SK-N-SH treated with all-trans-retinoic acid at 6 μM for 48 hours (cell line): Measurements from ENCODE around the gene SEBOX.

Source experiments
- ATAC-seq: fragments of 200-7000 bp; cut with Tn5 transposase; 3 replicates; pipeline ENCODE4 v1.9.1; 2020; ENCODE audit warnings: mild to moderate bottlenecking, moderate library complexity
- BACH2 ChIP-seq: fragments of 250-450 bp; sonication (Bioruptor Pico); IDR thresholded peaks from 2 replicates; pipeline ENCODE4 v1.9.0; 2021; ENCODE audit warnings: mild to moderate bottlenecking, borderline replicate concordance
- CSDC2 ChIP-seq: fragments of 250-450 bp; sonication (Bioruptor Pico); IDR thresholded peaks from 2 replicates; pipeline ENCODE4 v1.5.0; 2020; ENCODE audit warnings: mild to moderate bottlenecking, moderate library complexity
- ESRRG ChIP-seq: fragments of 250-450 bp; sonication (Bioruptor Pico); IDR thresholded peaks from 2 replicates; pipeline ENCODE4 v1.6.1; 2021; ENCODE audit warnings: mild to moderate bottlenecking
- GLIS3 ChIP-seq: fragments of 250-450 bp; sonication (Bioruptor Pico); IDR thresholded peaks from 2 replicates; pipeline ENCODE4 v1.5.0; 2020; ENCODE audit warnings: mild to moderate bottlenecking, moderate library complexity
- ISL1 ChIP-seq: fragments of 250-450 bp; sonication (Bioruptor Pico); IDR thresholded peaks from 2 replicates; pipeline ENCODE4 v2.1.2; 2022; ENCODE audit warnings: mild to moderate bottlenecking, moderate library complexity
- OSR1 ChIP-seq: fragments of 250-450 bp; sonication (Bioruptor Pico); IDR thresholded peaks from 2 replicates; pipeline ENCODE4 v1.8.0; 2022; ENCODE audit warnings: moderate library complexity, mild to moderate bottlenecking, inconsistent platforms
- PPARA ChIP-seq: fragments of 250-450 bp; sonication (Bioruptor Pico); IDR thresholded peaks from 2 replicates; pipeline ENCODE4 v1.5.0; 2020; ENCODE audit warnings: mild to moderate bottlenecking, borderline replicate concordance
- RARB ChIP-seq: fragments of 250-450 bp; sonication (Bioruptor Pico); IDR thresholded peaks from 2 replicates; pipeline ENCODE4 v1.8.0; 2021; ENCODE audit warnings: mild to moderate bottlenecking, moderate library complexity
- SNAI2 ChIP-seq: fragments of 250-450 bp; sonication (Bioruptor Pico); IDR thresholded peaks from 2 replicates; pipeline ENCODE4 v1.5.0; 2020; ENCODE audit warnings: mild to moderate bottlenecking, moderate library complexity
- TCF4 ChIP-seq: fragments of 250-450 bp; sonication (Bioruptor Pico); IDR thresholded peaks from 2 replicates; pipeline ENCODE4 v1.8.0; 2021; ENCODE audit warnings: mild to moderate bottlenecking, moderate library complexity, borderline replicate concordance
- ZC3H10 ChIP-seq: fragments of 250-450 bp; sonication (Bioruptor Pico); IDR thresholded peaks from 2 replicates; pipeline ENCODE4 v1.5.1; 2021; ENCODE audit warnings: mild to moderate bottlenecking, moderate library complexity
- ZFP3 ChIP-seq: fragments of 250-450 bp; sonication (Bioruptor Pico); IDR thresholded peaks from 2 replicates; pipeline ENCODE4 v1.5.0; 2020; ENCODE audit warnings: mild to moderate bottlenecking, moderate library complexity
- ZFP30 ChIP-seq: fragments of 450-650 bp; formaldehyde crosslinking; IDR thresholded peaks from 2 replicates; pipeline ENCODE4 v1.5.0; 2022; ENCODE audit warnings: mild to moderate bottlenecking, moderate library complexity
- ZNF565 ChIP-seq: fragments of 450-650 bp; formaldehyde crosslinking; conservative IDR thresholded peaks from 2 replicates; pipeline ENCODE4 v1.5.0; 2020; ENCODE audit warnings: low read depth, mild to moderate bottlenecking, moderate library complexity
- ZNF70 ChIP-seq: fragments of 450-650 bp; formaldehyde crosslinking; IDR thresholded peaks from 2 replicates; pipeline ENCODE4 v1.5.0; 2020; ENCODE audit warnings: mild to moderate bottlenecking, moderate library complexity
- ZNF8 ChIP-seq: fragments of 450-650 bp; formaldehyde crosslinking; IDR thresholded peaks from 2 replicates; pipeline ENCODE4 v1.5.0; 2020; ENCODE audit warnings: mild to moderate bottlenecking, moderate library complexity
- TF ChIP-seq, protein P1 (sequence below): fragments of 250-450 bp; sonication (Bioruptor Pico); IDR thresholded peaks from 2 replicates; pipeline ENCODE4 v1.5.0; 2020; ENCODE audit warnings: mild to moderate bottlenecking, moderate library complexity
- TF ChIP-seq, protein P2 (sequence below): fragments of 250-450 bp; sonication (Bioruptor Pico); IDR thresholded peaks from 2 replicates; pipeline ENCODE4 v1.5.1; 2020; ENCODE audit warnings: low read depth, mild to moderate bottlenecking, moderate library complexity
- TF ChIP-seq, protein P3 (sequence below): fragments of 250-450 bp; sonication (Bioruptor Pico); IDR thresholded peaks from 2 replicates; pipeline ENCODE4 v1.5.1; 2021; ENCODE audit warnings: mild to moderate bottlenecking, moderate library complexity
- TF ChIP-seq, protein P4 (sequence below): fragments of 250-450 bp; sonication (Bioruptor Pico); IDR thresholded peaks from 2 replicates; pipeline ENCODE4 v1.8.0; 2020; ENCODE audit warnings: mild to moderate bottlenecking, moderate library complexity, borderline replicate concordance

The SEBOX gene

DNA sequence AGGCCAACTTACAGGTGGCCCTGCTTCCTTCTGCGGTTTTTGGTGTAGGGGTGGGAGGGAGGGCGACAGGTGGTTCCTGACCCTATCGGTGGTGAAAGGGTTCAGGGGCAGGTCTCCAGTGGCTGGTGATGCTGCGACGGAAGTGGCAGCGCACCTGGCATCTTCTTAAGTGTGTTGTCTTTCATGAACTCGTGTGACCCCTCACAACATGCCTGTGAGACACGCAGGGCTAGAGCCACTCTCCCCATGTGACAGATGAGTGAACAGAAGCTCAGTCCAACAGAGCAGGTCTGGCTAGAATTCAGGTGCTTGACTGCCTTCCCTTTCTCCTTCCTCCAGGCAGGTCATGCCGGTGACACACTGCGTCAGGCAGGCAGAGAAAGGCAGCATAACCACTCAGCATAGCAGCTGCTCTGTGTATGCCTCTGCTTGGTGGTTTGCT lies 21.5 kb downstream of the SEBOX start:
- no peak for TF ChIP-seq PPARA (CRISPR knock-in tag)
- no peak for TF ChIP-seq ZNF70 (CRISPR knock-in tag)
- TF ChIP-seq ESRRG, result no peak
- TF ChIP-seq CSDC2 (CRISPR knock-in tag), result no peak
- TF ChIP-seq, protein P1, sequence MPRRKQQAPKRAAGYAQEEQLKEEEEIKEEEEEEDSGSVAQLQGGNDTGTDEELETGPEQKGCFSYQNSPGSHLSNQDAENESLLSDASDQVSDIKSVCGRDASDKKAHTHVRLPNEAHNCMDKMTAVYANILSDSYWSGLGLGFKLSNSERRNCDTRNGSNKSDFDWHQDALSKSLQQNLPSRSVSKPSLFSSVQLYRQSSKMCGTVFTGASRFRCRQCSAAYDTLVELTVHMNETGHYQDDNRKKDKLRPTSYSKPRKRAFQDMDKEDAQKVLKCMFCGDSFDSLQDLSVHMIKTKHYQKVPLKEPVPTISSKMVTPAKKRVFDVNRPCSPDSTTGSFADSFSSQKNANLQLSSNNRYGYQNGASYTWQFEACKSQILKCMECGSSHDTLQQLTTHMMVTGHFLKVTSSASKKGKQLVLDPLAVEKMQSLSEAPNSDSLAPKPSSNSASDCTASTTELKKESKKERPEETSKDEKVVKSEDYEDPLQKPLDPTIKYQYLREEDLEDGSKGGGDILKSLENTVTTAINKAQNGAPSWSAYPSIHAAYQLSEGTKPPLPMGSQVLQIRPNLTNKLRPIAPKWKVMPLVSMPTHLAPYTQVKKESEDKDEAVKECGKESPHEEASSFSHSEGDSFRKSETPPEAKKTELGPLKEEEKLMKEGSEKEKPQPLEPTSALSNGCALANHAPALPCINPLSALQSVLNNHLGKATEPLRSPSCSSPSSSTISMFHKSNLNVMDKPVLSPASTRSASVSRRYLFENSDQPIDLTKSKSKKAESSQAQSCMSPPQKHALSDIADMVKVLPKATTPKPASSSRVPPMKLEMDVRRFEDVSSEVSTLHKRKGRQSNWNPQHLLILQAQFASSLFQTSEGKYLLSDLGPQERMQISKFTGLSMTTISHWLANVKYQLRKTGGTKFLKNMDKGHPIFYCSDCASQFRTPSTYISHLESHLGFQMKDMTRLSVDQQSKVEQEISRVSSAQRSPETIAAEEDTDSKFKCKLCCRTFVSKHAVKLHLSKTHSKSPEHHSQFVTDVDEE (CRISPR knock-in tag), result no peak
- TF ChIP-seq ZC3H10 (CRISPR knock-in tag), result no peak
- TF ChIP-seq TCF4 (CRISPR knock-in tag), result no peak
- no peak for TF ChIP-seq ISL1 (CRISPR knock-in tag)
- TF ChIP-seq GLIS3 (CRISPR knock-in tag), result no peak
- no peak for TF ChIP-seq SNAI2 (CRISPR knock-in tag)
- no peak for ATAC-seq

DNA sequence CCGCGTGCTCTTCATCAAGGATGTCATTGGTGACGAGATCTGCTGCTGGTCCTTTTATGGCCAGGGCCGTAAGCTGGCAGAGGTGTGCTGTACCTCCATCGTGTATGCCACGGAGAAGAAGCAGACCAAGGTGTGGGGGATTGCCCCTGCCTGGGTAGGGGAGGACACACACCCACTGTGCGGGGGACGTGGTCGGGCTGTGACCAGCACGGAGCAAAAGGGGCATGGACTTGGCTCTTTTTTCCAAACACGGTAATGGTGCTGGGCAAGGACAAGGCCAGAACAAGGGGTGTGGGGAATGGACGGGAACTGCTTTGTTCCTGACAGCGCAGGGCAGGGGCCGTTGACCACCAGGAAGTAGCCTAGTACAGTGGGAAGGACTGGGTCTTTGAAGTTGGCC lies 22.7 kb downstream of the SEBOX start:
- ATAC-seq, result no peak

DNA sequence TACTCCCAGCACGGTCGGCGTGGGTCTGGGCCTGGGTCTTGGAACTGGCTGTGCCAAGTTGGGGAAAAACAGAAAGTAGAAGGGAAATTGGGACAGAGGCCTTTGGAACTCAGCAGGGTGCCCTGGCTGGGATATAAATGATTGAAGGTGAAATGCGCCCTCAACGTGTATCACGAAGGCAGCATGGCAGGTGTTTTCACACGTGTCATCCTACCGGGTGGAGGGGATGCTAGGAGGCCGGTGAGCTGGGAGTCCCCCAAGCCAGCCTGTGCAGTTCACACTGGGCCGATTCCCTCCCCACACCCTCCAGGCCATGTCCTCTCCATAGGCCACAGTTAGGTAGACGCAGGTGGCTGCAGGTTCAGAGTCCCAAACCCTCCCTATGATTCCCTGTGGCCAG lies 23.5 kb downstream of the SEBOX start:
- no peak for ATAC-seq
- TF ChIP-seq GLIS3 (CRISPR knock-in tag) (no peak), CSDC2 (CRISPR knock-in tag) (no peak), OSR1 (CRISPR knock-in tag) (no peak), ZNF8 (CRISPR knock-in tag) (no peak), ZFP3 (CRISPR knock-in tag) (no peak)
- TF ChIP-seq, protein P2, sequence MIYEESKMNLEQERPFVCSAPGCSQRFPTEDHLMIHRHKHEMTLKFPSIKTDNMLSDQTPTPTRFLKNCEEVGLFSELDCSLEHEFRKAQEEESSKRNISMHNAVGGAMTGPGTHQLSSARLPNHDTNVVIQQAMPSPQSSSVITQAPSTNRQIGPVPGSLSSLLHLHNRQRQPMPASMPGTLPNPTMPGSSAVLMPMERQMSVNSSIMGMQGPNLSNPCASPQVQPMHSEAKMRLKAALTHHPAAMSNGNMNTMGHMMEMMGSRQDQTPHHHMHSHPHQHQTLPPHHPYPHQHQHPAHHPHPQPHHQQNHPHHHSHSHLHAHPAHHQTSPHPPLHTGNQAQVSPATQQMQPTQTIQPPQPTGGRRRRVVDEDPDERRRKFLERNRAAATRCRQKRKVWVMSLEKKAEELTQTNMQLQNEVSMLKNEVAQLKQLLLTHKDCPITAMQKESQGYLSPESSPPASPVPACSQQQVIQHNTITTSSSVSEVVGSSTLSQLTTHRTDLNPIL (CRISPR knock-in tag), result no peak
- TF ChIP-seq, protein P1 (CRISPR knock-in tag), result no peak

More for the DNA sequence above, 22.7 kb downstream of the SEBOX start:
- no peak for TF ChIP-seq BACH2 (CRISPR knock-in tag)
- no peak for TF ChIP-seq ZFP30 (CRISPR knock-in tag)
- TF ChIP-seq ISL1 (CRISPR knock-in tag), result no peak
- no peak for TF ChIP-seq ZNF8 (CRISPR knock-in tag)
- no peak for TF ChIP-seq CSDC2 (CRISPR knock-in tag)
- TF ChIP-seq SNAI2 (CRISPR knock-in tag), result no peak
- TF ChIP-seq ZNF565 (CRISPR knock-in tag), result no peak
- TF ChIP-seq, protein P2 (CRISPR knock-in tag), result no peak
- no peak for TF ChIP-seq ZC3H10 (CRISPR knock-in tag)
- TF ChIP-seq, protein P3, sequence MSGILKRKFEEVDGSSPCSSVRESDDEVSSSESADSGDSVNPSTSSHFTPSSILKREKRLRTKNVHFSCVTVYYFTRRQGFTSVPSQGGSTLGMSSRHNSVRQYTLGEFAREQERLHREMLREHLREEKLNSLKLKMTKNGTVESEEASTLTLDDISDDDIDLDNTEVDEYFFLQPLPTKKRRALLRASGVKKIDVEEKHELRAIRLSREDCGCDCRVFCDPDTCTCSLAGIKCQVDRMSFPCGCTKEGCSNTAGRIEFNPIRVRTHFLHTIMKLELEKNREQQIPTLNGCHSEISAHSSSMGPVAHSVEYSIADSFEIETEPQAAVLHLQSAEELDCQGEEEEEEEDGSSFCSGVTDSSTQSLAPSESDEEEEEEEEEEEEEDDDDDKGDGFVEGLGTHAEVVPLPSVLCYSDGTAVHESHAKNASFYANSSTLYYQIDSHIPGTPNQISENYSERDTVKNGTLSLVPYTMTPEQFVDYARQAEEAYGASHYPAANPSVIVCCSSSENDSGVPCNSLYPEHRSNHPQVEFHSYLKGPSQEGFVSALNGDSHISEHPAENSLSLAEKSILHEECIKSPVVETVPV, result no peak
- TF ChIP-seq, protein P4, sequence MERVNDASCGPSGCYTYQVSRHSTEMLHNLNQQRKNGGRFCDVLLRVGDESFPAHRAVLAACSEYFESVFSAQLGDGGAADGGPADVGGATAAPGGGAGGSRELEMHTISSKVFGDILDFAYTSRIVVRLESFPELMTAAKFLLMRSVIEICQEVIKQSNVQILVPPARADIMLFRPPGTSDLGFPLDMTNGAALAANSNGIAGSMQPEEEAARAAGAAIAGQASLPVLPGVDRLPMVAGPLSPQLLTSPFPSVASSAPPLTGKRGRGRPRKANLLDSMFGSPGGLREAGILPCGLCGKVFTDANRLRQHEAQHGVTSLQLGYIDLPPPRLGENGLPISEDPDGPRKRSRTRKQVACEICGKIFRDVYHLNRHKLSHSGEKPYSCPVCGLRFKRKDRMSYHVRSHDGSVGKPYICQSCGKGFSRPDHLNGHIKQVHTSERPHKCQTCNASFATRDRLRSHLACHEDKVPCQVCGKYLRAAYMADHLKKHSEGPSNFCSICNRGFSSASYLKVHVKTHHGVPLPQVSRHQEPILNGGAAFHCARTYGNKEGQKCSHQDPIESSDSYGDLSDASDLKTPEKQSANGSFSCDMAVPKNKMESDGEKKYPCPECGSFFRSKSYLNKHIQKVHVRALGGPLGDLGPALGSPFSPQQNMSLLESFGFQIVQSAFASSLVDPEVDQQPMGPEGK (CRISPR knock-in tag), result no peak
- TF ChIP-seq GLIS3 (CRISPR knock-in tag), result no peak
- TF ChIP-seq PPARA (CRISPR knock-in tag), result no peak
- TF ChIP-seq RARB (CRISPR knock-in tag), result no peak
- TF ChIP-seq, all 23 proteins: peak for 0
